Left cardiac atrium (tissue), 4 donors: Measurements from ENCODE around the gene ZFAND6. TPM values are rescaled to one million over a fixed set of nuclear protein-coding genes. Genes with fewer than 3 reads are reported as not detected.

Experiments used
- ATAC-seq, 2 donors: fragments of 200-7000 bp; cut with Tn5 transposase; one replicate each; pipeline ENCODE4 v1.9.1; 2020; ENCODE audit warnings: mild to moderate bottlenecking in 2 of 2, moderate library complexity in 2 of 2
- DNase-seq: peaks from one replicate; pipeline ENCODE4 v3.0.0-alpha.2; 2020
- intact Hi-C, 2 donors: fragments of 100-400 bp; cut with DNase I; formaldehyde crosslinking; loops; one replicate each; pipeline versions ENCODE4 v1.14.1 to v1.15.1; 2022 to 2023
- total RNA-seq, 2 donors: library from RNA; stranded (reverse); fragmentation: NEBNext Ultra II Directional; extraction: Animal tissue kit (Norgen Biotek cat#: 25700); gene quantifications; one replicate each; pipeline ENCODE4 v1.2.1, GENCODE V29; 2021
- donor health status: DM: no; HTN: yes; CAD: no.
- donor health status: DM: no; HTN: yes; CAD: no; lungs with severe emphysema.
- donor health status: DM: yes; HTN: yes; CAD: no.
- donor health status: Dilated cardiomyopathy.

Gene ZFAND6
- total RNA-seq, 2 donors from 2014 or later, result 64.2 to 64.3 TPM

DNA sequence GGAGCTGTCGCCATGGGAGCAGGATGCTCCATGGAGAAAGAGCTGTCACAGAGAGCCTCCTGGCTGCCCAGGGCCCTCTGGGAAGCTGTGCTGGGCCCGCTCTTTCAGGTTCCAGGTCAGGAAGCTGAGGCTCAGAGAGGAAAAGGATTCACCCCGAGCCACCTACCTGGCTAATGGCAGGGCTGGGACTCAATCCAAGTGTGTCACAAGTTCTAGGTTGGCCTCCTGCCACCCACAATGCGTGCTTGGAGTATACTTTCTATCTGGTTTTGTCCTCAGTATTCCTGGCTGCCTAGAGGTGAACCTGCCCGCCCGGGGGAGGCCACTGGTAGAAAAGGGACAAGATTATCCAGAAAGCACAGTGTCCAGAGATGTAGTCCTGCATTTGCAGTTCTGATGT is 117.0 kb downstream of the ZFAND6 start:
- intact Hi-C loops, result no loop called here
- DNase-seq (no peak), ATAC-seq (no peak)

DNA sequence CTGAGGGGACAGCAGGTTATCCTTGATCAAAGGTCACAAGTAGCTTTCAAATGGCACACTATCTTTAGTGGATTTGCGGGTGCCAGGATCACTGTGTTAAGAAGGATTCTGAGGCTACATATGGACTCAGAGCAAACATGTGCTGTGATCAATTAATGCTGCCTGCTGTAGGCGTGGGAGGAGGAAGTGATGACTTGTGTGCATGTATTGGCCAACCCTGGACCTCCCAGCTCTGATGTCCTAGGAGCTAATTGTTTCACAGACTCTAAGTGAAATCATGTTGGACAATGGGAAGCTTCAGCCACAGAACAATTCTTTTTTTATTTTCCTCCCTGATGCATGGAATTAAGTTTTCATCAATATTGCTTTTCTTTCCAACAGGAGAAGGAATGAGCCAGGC is 117.7 kb downstream of the ZFAND6 start:
- intact Hi-C loops, result no loop called here
- no peak for ATAC-seq

DNA sequence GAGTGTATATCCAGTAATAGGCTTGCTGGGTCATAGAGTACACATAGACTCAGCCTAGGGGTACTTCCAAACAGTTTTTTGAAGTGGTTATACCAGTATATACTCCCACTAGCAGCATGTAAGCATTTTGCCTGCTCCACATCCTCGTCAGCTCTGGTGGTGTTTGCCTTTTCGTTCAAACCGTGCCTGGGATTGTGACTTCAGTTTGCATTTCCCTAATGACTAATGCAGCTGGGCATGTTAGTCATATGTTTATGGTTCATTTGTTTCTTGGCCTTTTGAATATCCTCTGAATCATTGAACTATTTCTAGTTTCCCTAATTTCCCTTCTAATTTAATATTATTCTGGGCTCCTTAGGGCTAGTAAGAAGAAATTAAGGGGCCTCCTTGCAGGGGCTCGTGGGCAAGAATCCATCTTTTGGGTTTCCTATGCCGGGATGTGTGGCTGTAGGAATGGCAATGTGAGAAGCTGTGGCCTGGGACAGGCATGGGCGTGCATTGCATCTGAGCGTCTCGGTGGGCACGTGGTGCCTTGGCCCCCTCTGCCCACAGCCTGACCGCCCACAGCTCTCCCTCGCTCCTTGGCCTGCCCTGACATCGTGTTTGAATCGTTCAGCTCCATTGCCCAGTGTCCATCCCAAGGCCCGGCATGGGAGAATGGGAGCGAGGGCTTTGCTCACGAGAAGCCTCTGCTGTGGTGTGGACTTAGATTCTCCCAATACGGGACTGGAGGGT is 119.7 kb downstream of the ZFAND6 start:
- no peak for ATAC-seq
- DNase-seq, result no peak
- intact Hi-C loops, result no loop called here

More for the DNA sequence above, 117.7 kb downstream of the ZFAND6 start:
- DNase-seq, result no peak

DNA sequence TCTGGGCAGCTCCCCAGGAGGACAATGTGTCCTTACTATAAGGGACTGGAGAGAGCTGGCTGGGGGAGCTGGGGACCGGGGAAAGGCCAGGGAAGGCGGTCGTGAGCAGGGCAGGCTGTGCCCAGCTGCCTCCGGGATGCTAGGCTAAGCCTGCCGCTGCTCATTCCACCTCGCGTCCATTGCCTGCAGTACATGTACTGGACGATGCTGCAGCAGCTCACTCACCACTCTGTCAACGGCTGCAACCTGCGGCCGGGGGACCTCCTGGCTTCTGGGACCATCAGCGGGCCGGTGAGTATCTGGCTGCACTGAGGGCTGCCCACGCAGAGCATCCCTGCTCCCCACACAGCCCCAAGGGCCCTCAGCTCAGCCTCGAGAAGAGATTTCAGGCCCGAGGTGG is 120.5 kb downstream of the ZFAND6 start:
- DNase-seq, result no peak
- ATAC-seq, result no peak
- intact Hi-C loops, result no loop called here

DNA sequence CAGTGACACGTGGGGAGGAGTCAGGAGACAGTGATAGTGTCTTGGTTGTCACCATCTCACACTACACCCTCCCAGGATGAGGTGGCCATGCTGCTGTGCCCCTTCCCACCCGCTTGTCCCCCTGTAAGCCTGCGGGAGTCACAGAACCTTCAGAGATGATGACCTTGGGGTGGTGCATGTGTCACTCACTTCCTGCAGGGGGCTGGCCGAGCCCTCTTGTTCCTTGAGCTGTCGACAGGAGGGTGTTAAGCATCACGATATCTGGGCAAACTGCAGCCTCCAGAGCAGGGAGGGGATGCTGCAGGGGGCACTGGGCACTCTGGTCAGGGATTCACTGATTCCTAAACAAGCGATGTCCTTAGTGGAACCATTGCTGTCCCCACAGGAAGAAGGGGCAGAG is 121.0 kb downstream of the ZFAND6 start:
- ATAC-seq, result no peak
- DNase-seq, result no peak
- intact Hi-C loops, result no loop called here

DNA sequence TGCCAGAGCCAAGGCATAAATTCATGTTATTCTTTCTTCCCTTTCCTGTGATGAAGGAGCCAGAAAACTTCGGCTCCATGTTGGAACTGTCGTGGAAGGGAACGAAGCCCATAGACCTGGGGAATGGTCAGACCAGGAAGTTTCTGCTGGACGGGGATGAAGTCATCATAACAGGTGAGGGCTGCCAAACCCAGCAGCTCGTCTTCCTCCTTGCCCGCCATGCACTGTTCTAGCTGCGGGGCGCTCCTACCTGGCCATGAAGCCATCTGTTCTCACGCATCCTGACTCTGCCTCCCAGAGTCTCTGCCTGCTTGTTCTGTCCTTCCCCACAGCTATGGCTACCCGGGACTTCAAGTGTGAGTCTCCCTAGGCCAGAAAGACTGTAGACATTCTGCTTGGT is 121.5 kb downstream of the ZFAND6 start:
- ATAC-seq (no peak), DNase-seq (no peak)
- intact Hi-C loops, result no loop called here

DNA sequence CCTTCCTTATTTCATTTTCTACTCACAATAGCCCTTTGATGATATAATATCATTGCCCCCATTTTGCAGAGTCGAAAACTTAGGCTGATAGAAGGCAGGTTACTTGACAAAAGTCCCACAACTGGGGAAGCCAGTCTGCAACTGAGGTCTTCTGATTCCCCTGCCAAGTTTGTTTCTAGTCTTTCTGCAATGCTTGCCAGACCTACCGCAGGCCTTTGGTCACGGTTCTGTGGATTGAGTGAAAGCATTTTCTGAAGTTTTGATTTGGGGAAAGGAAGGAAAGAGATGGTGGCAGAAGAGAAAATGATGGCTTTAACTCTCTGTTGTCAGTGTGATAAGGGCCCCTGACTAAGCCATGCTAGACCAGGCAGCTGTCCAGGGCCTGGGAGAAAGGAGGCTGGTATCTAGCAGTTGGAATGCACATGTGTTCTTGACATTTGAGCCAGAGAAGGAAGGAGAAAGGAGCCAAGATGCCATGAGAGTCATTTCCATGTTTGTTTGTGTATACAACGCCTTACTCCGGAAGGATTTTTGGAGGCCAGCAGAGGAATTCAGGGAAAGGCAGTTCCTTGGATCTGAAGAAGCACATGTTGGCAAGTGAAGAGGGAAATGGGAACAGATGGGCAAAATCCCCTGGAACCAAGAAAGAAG is 123.3 kb downstream of the ZFAND6 start:
- intact Hi-C loops, result no loop called here
- peak; percentile 46 to 78 for ATAC-seq
- no peak for DNase-seq

DNA sequence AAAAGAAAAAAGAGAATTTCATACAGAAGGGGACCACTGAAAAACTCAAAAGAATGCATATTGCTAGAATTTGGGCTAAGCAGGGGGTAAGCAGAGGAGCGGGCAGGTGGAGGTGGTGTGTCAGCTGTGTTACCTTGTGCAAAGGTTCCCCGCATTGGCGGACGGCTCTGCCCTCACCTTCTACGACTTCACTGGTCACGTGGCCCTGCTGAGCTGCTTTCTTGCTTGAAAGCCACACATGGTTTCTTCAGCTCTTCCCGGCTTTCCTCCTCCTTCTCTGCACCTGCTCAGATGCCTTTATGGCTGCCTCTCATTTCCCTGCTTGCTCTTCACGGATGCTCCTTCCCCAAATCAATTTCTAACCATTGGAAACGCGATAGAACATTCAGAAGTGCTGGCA is 123.8 kb downstream of the ZFAND6 start:
- DNase-seq (no peak), ATAC-seq (no peak)
- intact Hi-C loops, result no loop called here

DNA sequence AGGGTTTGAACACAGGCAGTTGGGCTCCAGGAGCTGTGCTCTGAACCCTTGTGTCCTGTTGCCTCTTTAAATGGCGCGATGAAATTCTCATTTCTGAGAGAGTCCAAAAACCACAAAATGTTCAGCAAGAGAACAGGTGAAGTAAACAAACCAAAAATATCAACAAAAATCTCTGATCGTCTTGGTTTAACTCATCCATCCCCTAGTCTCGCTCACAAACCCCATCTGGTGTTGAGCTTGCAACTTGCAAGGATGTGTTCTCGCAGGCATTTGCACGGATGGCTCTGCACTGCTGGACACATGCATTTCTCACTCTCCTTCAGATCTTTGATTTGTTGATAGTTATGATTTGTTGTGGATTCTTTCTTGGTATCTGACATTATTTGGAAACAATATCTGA is 124.4 kb downstream of the ZFAND6 start:
- no peak for ATAC-seq
- intact Hi-C loops, result no loop called here
- DNase-seq, result no peak

DNA sequence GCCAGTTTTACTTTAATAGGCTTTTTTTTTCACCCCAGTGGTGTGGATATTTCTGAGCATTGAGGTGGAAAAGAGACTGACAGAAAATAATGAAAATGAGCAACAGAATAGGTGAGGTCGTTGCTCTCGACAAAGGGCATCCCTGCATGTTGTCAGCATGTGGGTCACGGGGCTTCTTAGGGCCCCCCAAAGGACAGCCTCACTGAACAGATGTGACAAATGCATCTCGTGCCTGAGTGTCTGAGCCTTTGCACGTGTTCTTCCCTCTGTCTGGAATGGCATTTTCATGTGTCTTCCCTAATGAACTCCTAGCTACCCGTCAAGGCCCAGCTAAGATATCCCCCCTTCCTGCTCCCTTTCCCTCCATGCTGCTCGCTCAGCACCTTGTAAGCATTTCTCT is 125.1 kb downstream of the ZFAND6 start:
- DNase-seq (no peak), ATAC-seq (no peak)
- intact Hi-C loops, result no loop called here

DNA sequence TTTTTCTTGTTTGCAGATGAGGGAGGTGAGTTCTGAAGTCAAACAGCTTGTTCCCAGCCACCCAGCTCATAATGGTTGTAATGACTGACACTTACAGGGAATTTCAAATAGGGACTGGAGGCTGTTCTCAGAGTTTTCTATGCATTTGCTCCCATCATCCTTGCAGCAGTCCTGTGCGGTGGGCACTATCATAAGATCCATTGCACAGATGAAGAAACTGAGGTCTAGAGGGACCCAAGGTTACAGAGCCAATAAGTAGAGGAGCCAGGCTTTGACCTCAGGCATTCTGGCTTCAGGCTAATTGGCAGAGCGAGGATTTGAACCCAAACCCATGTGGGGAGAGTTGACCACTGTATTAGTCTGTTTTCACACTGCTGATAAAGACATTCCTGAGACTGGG is 125.7 kb downstream of the ZFAND6 start:
- intact Hi-C loops, result no loop called here
- DNase-seq (no peak), ATAC-seq (no peak)

DNA sequence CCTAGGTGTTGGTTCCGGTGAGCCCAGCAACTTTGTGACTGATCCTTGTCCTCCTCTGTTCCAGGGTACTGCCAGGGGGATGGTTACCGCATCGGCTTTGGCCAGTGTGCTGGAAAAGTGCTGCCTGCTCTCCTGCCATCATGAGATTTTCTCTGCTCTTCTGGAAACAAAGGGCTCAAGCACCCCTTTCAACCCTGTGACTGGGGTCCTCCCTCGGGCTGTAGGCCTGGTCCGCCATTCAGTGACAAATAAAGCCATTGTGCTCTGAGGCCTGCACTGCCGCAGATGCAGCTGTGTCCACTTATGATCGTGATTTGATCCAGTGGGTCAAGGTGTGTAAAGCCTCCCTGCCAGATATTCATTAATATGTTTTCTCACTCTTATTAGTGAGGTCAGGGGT is 126.6 kb downstream of the ZFAND6 start:
- DNase-seq (no peak), ATAC-seq (no peak)
- intact Hi-C loops, result no loop called here

DNA sequence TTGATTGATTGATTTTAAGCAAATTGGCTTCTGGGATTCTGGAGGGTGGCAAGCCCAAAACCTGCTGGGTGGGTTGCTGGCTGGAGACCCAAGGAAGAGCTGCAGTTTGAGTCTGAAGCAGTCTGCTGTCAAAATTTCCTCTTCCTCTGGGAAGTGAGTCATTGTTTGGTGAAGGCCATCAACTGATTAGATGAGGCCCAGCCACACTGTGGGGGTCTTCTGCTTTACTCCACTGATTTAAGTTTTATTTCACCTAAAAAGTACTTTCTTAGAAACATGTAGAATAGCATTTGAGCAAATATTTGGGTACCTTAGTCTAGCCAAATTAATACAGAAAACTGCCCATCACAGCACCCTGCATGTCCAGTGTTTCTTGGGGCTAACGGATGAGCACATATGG is 127.1 kb downstream of the ZFAND6 start:
- no peak for DNase-seq
- ATAC-seq, result no peak
- intact Hi-C loops, result no loop called here

Other genes with a start within 250 kb of the ZFAND6 start
- 10 to 100 TPM; 10.4 to 23.5 TPM for gene MTHFS, start 162.7 kb upstream of the ZFAND6 start, total RNA-seq
- gene BCL2A1, start 88.5 kb upstream of the ZFAND6 start, total RNA-seq, result 1 to 10 TPM; 1.7 to 1.8 TPM
- 10 to 100 TPM; 41.0 to 46.7 TPM for gene FAH, start 93.3 kb downstream of the ZFAND6 start, total RNA-seq
- 1 to 10 TPM in 1 of 2 donors, under 1 TPM in 1; 0.24 to 1.3 TPM for gene CTXND1, start 192.5 kb downstream of the ZFAND6 start, total RNA-seq